GM12878 (cell line): ENCODE results near the gene SEMA4A. TPM values are rescaled to one million over a fixed set of nuclear protein-coding genes. Genes with fewer than 3 reads are reported as not detected.
A peak's percentile ranks its signal among the peaks of the same experiment; 100 is the strongest.

Experiments used
- ATAC-seq: fragments of 200-7000 bp; cut with Tn5 transposase; 3 replicates; pipeline ENCODE4 v1.9.1; 2020; ENCODE audit warnings: mild to moderate bottlenecking, moderate library complexity
- BruUV-seq: library from RNA; stranded (reverse); fragments of 400-500 nt; replicated peaks from 2 replicates; lab custom pipeline; 2021; lab: Mats Ljungman, UMichigan
- CTCF ChIA-PET: fragments of 300-600 bp; sonication (Branson Sonifier 250); formaldehyde crosslinking; extraction: SDS; loops from one replicate; lab custom pipeline; 2021; ENCODE audit warnings: inconsistent platforms; lab: Yijun Ruan, JAX
- POLR2A ChIA-PET: fragments of 350-600 bp; formaldehyde crosslinking; extraction: SDS; loops from one replicate; lab custom pipeline; 2021; ENCODE audit warnings: inconsistent platforms; lab: Charles Lee
- RAD21 ChIA-PET: fragments of 300-600 bp; sonication (Branson Sonifier 250); formaldehyde crosslinking; loops from one replicate; lab custom pipeline; 2023; ENCODE audit warnings: antibody characterized with exemption; ENCODE audit not compliant: unreplicated experiment; lab: Charles Lee
- SMC1A ChIA-PET: fragments of 300-600 bp; sonication (Branson Sonifier 250); formaldehyde crosslinking; loops from one replicate; lab custom pipeline; 2023; ENCODE audit not compliant: unreplicated experiment, uncharacterized antibody; lab: Charles Lee
- DNase-seq: peaks from one replicate; pipeline ENCODE4 v3.0.0-alpha.2; 2011; ENCODE audit warnings: low read depth, low spot score
- FAIRE-seq: peaks from 3 replicates; lab custom pipeline; 2011; peaks lifted over from hg19 to GRCh38; lab: Jason Lieb, UNC
- H2AFZ ChIP-seq: 2 replicates; pipeline ENCODE4 v1.6.0; 2011; ENCODE audit warnings: low read depth, low read length, control low read depth; ENCODE audit not compliant: control insufficient read depth
- H3K27ac ChIP-seq: 2 replicates; pipeline ENCODE4 v1.5.1; 2011; ENCODE audit warnings: control low read depth; ENCODE audit not compliant: control insufficient read depth, insufficient read depth
- H3K27me3 ChIP-seq, 2 experiments: replicated peaks in 1 of 2; 2 replicates each; pipeline versions ENCODE4 v1.6.0 to v1.6.1; 2011; ENCODE audit warnings: low read length in 1 of 2; ENCODE audit not compliant: control insufficient read depth in 2 of 2, insufficient read depth in 2 of 2
- H3K36me3 ChIP-seq, 2 experiments: 2 replicates each; pipeline ENCODE4 v1.5.1; 2011; ENCODE audit warnings: low read length in 1 of 2; ENCODE audit not compliant: control insufficient read depth in 2 of 2, insufficient read depth in 2 of 2
- H3K4me1 ChIP-seq: 2 replicates; pipeline ENCODE4 v1.6.1; 2011; ENCODE audit warnings: mild to moderate bottlenecking, low read length, moderate library complexity, mixed read lengths; ENCODE audit not compliant: control insufficient read depth, insufficient read depth
- H3K4me2 ChIP-seq: 2 replicates; pipeline ENCODE4 v1.6.0; 2011; ENCODE audit warnings: control low read depth; ENCODE audit not compliant: control insufficient read depth, insufficient read depth
- H3K4me3 ChIP-seq: fragments of 200-600 bp; sonication (generic); 2 replicates; pipeline ENCODE4 v1.5.1; 2016
- H3K79me2 ChIP-seq: 2 replicates; pipeline ENCODE4 v1.6.0; 2011; ENCODE audit warnings: low read length; ENCODE audit not compliant: control insufficient read depth, insufficient read depth
- H3K9ac ChIP-seq: 2 replicates; pipeline ENCODE4 v1.8.0; 2011; ENCODE audit warnings: low read length, control low read depth, mixed read lengths; ENCODE audit not compliant: control insufficient read depth, insufficient read depth
- H3K9me3 ChIP-seq: replicated peaks from 3 replicates; pipeline ENCODE4 v1.5.1; 2011; ENCODE audit warnings: mild to moderate bottlenecking, low read length; ENCODE audit not compliant: control insufficient read depth, insufficient read depth
- H4K20me1 ChIP-seq: 2 replicates; pipeline ENCODE4 v1.6.0; 2011; ENCODE audit not compliant: control insufficient read depth, insufficient read depth
- BHLHE40 ChIP-seq, 2 experiments: fragments of 450-650 bp in 1 of 2; IDR thresholded peaks; 2 replicates each; pipeline ENCODE4 v1.6.1; 2011 to 2017; ENCODE audit warnings: low read depth in 2 of 2, borderline replicate concordance in 1 of 2, improper control_type of control experiment in 1 of 2, low read length in 1 of 2, mild to moderate bottlenecking in 1 of 2
- EED ChIP-seq: sonication (generic); IDR thresholded peaks from 2 replicates; pipeline ENCODE4 v1.6.1; 2016; ENCODE audit warnings: antibody characterized with exemption, low read depth
- IKZF1 ChIP-seq: fragments of 450-650 bp; conservative IDR thresholded peaks from 2 replicates; pipeline ENCODE4 v1.6.1; 2017; ENCODE audit warnings: antibody characterized with exemption, mild to moderate bottlenecking
- IKZF2 ChIP-seq, 2 experiments: fragments of 450-650 bp; IDR thresholded peaks; 2 replicates each; pipeline ENCODE4 v1.6.1; 2017; ENCODE audit warnings: mild to moderate bottlenecking in 2 of 2, moderate library complexity in 2 of 2
- NRF1 ChIP-seq: conservative IDR thresholded peaks from 2 replicates; pipeline ENCODE4 v1.6.1; 2011; ENCODE audit warnings: mild to moderate bottlenecking, low read depth, low read length, improper control_type of control experiment
- PAX5 ChIP-seq: IDR thresholded peaks from 2 replicates; pipeline ENCODE4 v1.6.1; 2011; ENCODE audit warnings: low read depth, low read length, borderline replicate concordance
- SKIL ChIP-seq: fragments of 450-650 bp; IDR thresholded peaks from 2 replicates; pipeline ENCODE4 v1.6.1; 2017; ENCODE audit warnings: mild to moderate bottlenecking, low read depth, inconsistent platforms; ENCODE audit not compliant: poor library complexity, severe bottlenecking
- TCF12 ChIP-seq: IDR thresholded peaks from 2 replicates; pipeline ENCODE4 v1.6.1; 2011; ENCODE audit warnings: low read depth, mild to moderate bottlenecking, low read length
- YY1 ChIP-seq: IDR thresholded peaks from 2 replicates; pipeline ENCODE4 v1.6.1; 2011; ENCODE audit warnings: low read depth, mild to moderate bottlenecking, low read length
- WGBS: methylation state at CpG from one replicate; pipeline ENCODE4 v1.1.6; 2016; ENCODE audit warnings: low lambda C conversion rate; ENCODE audit not compliant: insufficient replicate concordance, insufficient coverage; ENCODE audit errors: missing lambda C conversion rate; 5-methylcytosine and 5-hydroxymethylcytosine counted together
- in situ Hi-C: fragments of 300-500 bp; cut with MboI; formaldehyde crosslinking; loops from 9 replicates; pipeline ENCODE4 v1.14.3; 2018; ENCODE audit warnings: mixed read lengths
- intact Hi-C: fragments of 100-400 bp; cut with micrococcal nuclease; formaldehyde crosslinking; loops from one replicate; pipeline ENCODE4 v1.14.2; 2022; ENCODE audit not compliant: unreplicated experiment
- polyA plus RNA-seq, 11 experiments: library from polyadenylated mRNA; depleted of rRNA in 4 of 11; unstranded in 6 of 11; stranded (reverse) in 5 of 11; fragments of >200 nt; fragmentation: Nextera tagmentation in 4 of 11; fragmentation: Illumina TruSeq in 1 of 11; extraction: Ambion mirVana in 4 of 11; extraction: Trizol in 1 of 11; gene quantifications; 1 replicate in 1 of 11; 2 replicates in 10 of 11; pipeline versions ENCODE4 v1.2.1 to v1.2.3, GENCODE V29; 2011 to 2016; ENCODE audit warnings: inconsistent platforms in 2 of 11, missing spikeins in 2 of 11, low read depth in 1 of 11
- total RNA-seq, 4 experiments: library from RNA; depleted of rRNA in 3 of 4; stranded (reverse); fragments of >200 nt in 3 of 4; fragmentation: Illumina TruSeq in 1 of 4; extraction: Trizol in 1 of 4; gene quantifications; 2 replicates each; pipeline versions ENCODE4 v1.2.1 to v1.2.3, GENCODE V29; 2013 to 2021

Gene SEMA4A
- total and polyA plus RNA-seq, 10 of the 15 experiments (the other 5 are each of a cell fraction or from before 2014, with no cell fraction given), result 2.6 to 64.2 (median 32.8) TPM

GRCh38 chr1:156157506-156157905, 4.1 kb downstream of the SEMA4A start:
- Histone ChIP-seq H4K20me1 (no peaks in the 10 kb centered on the region), H3K79me2 (peaks cover 41% of the 10 kb centered on the region), H3K4me1 (peaks cover 76% of the 10 kb centered on the region), H3K27ac (peak overlapping the region; percentile 82), H3K9me3 (no peaks in the 10 kb centered on the region), H2AFZ (no peak overlapping the region), H3K4me2 (peak overlapping the region; percentile 97), H3K27me3 (no peaks in the 10 kb centered on the region), H3K36me3 (peaks cover 1 to 15% of the 10 kb centered on the region in 2 experiments), H3K4me3 (peak overlapping the region; percentile 36; the same call in 1 of the 2 replicates), H3K9ac (no peak overlapping the region)
- TF ChIP-seq SKIL (peak; percentile 27), NRF1 (no peak), YY1 (no peak), TCF12 (0 out of 2 replicates have a peak, but pooled peaks have one; percentile 38), PAX5 (peak; percentile 41; the same call in 1 of the 2 replicates), IKZF1 (peak; percentile 46), IKZF2 (IDR thresholded peaks at IDR 0.05) (peak; percentile 14 to 38; a peak in 1 of 4 replicates), EED (0 out of 2 replicates have a peak, but pooled peaks have one; percentile 47), BHLHE40 (IDR thresholded peaks at IDR 0.05; ENCODE audit: borderline replicate concordance in 1 of 2, low read depth in 2 of 2, low read length in 1 of 2) (peak in 1 of 2 experiments; percentile 50; a peak in 1 of 4 replicates)
- POLR2A ChIA-PET, result interaction anchor here (0.8 to 1.0 kb wide), 3 partner anchors 9 to 68 kb away, joined by 3 to 4 read pairs (median 4); partner anchors contain the start of gene PMF1
- ATAC-seq, result peak; percentile 13
- in situ Hi-C loops, result no loop called here
- RAD21 ChIA-PET, result interaction anchor here (1.5 to 2.0 kb wide), 3 partner anchors 9 to 68 kb away, joined by 3 to 9 read pairs (median 5); no protein-coding TSS in a partner anchor
- peak; percentile 61 for FAIRE-seq
- CTCF ChIA-PET, result interaction anchor here (1.3 to 6.7 kb wide), 3 partner anchors 11 to 68 kb away, joined by 5 to 44 read pairs (median 15); partner anchors contain the start of gene SLC25A44
- DNase-seq, result peak; percentile 89
- 0% methylated on average over 3 of the region's 3 CpGs for WGBS
- intact Hi-C loops, result no loop called here
- no TSS peak for BruUV-seq
- SMC1A ChIA-PET, result interaction anchor here (4.1 to 22.3 kb wide), 3 partner anchors 11 to 67 kb away, joined by 25 to 411 read pairs (median 43); no protein-coding TSS in a partner anchor
